ENCODE data around the gene PGA5.
"Not testable (repeated sequence)": the region's sequence is repeated elsewhere in the genome, so short reads cannot be mapped to it uniquely, and the experiment has no call there.

PGA5 gene

GRCh38 chr11:61240875-61241274 lies at the start of gene PGA5:
Gene PGA5 (plus strand): TSS chr11:61241175. CDS start chr11:61241227, 52 bp downstream.
- not testable (repeated sequence) for H3K79me2 ChIP-seq (ENCODE audit: control insufficient read depth, insufficient read depth, low read length, unreplicated experiment); H3K27ac ChIP-seq (ENCODE audit: low read depth, low read length)

GRCh38 chr11:61193596-61193995 lies 47.4 kb upstream of the PGA5 start:
- Histone ChIP-seq H3K36me3 (ENCODE audit: insufficient read depth, low read length) (no peaks in the 10 kb centered on the region), H3K79me2 (ENCODE audit: control insufficient read depth, insufficient read depth, low read length, unreplicated experiment) (no peaks in the 10 kb centered on the region)

More at GRCh38 chr11:61240875-61241274, at the start of gene PGA5:
- H3K36me3 ChIP-seq (ENCODE audit: insufficient read depth, low read length); H3K4me1 ChIP-seq (ENCODE audit: control insufficient read depth, insufficient read depth, low read length, unreplicated experiment); H2AFZ ChIP-seq (ENCODE audit: low read length, unreplicated experiment); H3K4me3 ChIP-seq (ENCODE audit: low read depth, low read length); H3K27me3 ChIP-seq (ENCODE audit: insufficient read depth, low read length): not testable (repeated sequence)

GRCh38 chr11:61194169-61194671 lies 46.8 kb upstream of the PGA5 start:
- H3K27me3 ChIP-seq (ENCODE audit: insufficient read depth, low read length) = peaks cover 50% of the 10 kb centered on the region
- H3K4me3 ChIP-seq (ENCODE audit: low read depth, low read length) = no peak overlapping the region
- no peaks in the 10 kb centered on the region for H3K36me3 ChIP-seq (ENCODE audit: insufficient read depth, low read length)
- H3K79me2 ChIP-seq (ENCODE audit: control insufficient read depth, insufficient read depth, low read length, unreplicated experiment) = no peaks in the 10 kb centered on the region
- no peaks in the 10 kb centered on the region for H3K4me1 ChIP-seq (ENCODE audit: control insufficient read depth, insufficient read depth, low read length, unreplicated experiment)
- H2AFZ ChIP-seq (ENCODE audit: low read length, unreplicated experiment) = no peak overlapping the region
- H3K27ac ChIP-seq (ENCODE audit: low read depth, low read length) = no peak overlapping the region

More at GRCh38 chr11:61193596-61193995, 47.4 kb upstream of the PGA5 start:
- Histone ChIP-seq H3K4me1 (ENCODE audit: control insufficient read depth, insufficient read depth, low read length, unreplicated experiment) (no peaks in the 10 kb centered on the region), H3K4me3 (ENCODE audit: low read depth, low read length) (no peak overlapping the region), H3K27ac (ENCODE audit: low read depth, low read length) (no peak overlapping the region), H3K27me3 (ENCODE audit: insufficient read depth, low read length) (peaks cover 43% of the 10 kb centered on the region), H2AFZ (ENCODE audit: low read length, unreplicated experiment) (no peak overlapping the region)

- Histone ChIP-seq H3K27me3 (ENCODE audit: insufficient read depth, low read length) (peaks cover 53% of the 10 kb centered on the region), H2AFZ (ENCODE audit: low read length, unreplicated experiment) (no peak overlapping the region), H3K4me1 (ENCODE audit: control insufficient read depth, insufficient read depth, low read length, unreplicated experiment) (no peaks in the 10 kb centered on the region), H3K27ac (ENCODE audit: low read depth, low read length) (no peak overlapping the region), H3K36me3 (ENCODE audit: insufficient read depth, low read length) (no peaks in the 10 kb centered on the region), H3K4me3 (ENCODE audit: low read depth, low read length) (no peak overlapping the region), H3K79me2 (ENCODE audit: control insufficient read depth, insufficient read depth, low read length, unreplicated experiment) (no peaks in the 10 kb centered on the region)
These were observed 45.8 kb upstream of the PGA5 start for GRCh38 chr11:61194981-61195695.

- no peaks in the 10 kb centered on the region for H3K4me1 ChIP-seq (ENCODE audit: control insufficient read depth, insufficient read depth, low read length, unreplicated experiment)
- no peak overlapping the region for H2AFZ ChIP-seq (ENCODE audit: low read length, unreplicated experiment)
- no peaks in the 10 kb centered on the region for H3K79me2 ChIP-seq (ENCODE audit: control insufficient read depth, insufficient read depth, low read length, unreplicated experiment)
- H3K27me3 ChIP-seq (ENCODE audit: insufficient read depth, low read length) = peaks cover 53% of the 10 kb centered on the region
- no peaks in the 10 kb centered on the region for H3K36me3 ChIP-seq (ENCODE audit: insufficient read depth, low read length)
- H3K4me3 ChIP-seq (ENCODE audit: low read depth, low read length) = no peak overlapping the region
- H3K27ac ChIP-seq (ENCODE audit: low read depth, low read length) = no peak overlapping the region
These were observed 45.3 kb upstream of the PGA5 start for GRCh38 chr11:61195719-61196118.

GRCh38 chr11:61198361-61198760 lies 42.6 kb upstream of the PGA5 start:
- no peaks in the 10 kb centered on the region for H3K4me1 ChIP-seq (ENCODE audit: control insufficient read depth, insufficient read depth, low read length, unreplicated experiment)
- no peaks in the 10 kb centered on the region for H3K79me2 ChIP-seq (ENCODE audit: control insufficient read depth, insufficient read depth, low read length, unreplicated experiment)
- H2AFZ ChIP-seq (ENCODE audit: low read length, unreplicated experiment) = no peak overlapping the region
- no peaks in the 10 kb centered on the region for H3K36me3 ChIP-seq (ENCODE audit: insufficient read depth, low read length)
- H3K27me3 ChIP-seq (ENCODE audit: insufficient read depth, low read length) = peaks cover 57% of the 10 kb centered on the region
- H3K4me3 ChIP-seq (ENCODE audit: low read depth, low read length) = no peak overlapping the region
- H3K27ac ChIP-seq (ENCODE audit: low read depth, low read length) = no peak overlapping the region

- Histone ChIP-seq H3K4me1 (ENCODE audit: control insufficient read depth, insufficient read depth, low read length, unreplicated experiment) (no peaks in the 10 kb centered on the region), H3K79me2 (ENCODE audit: control insufficient read depth, insufficient read depth, low read length, unreplicated experiment) (no peaks in the 10 kb centered on the region), H3K36me3 (ENCODE audit: insufficient read depth, low read length) (no peaks in the 10 kb centered on the region), H2AFZ (ENCODE audit: low read length, unreplicated experiment) (no peak overlapping the region), H3K27ac (ENCODE audit: low read depth, low read length) (no peak overlapping the region), H3K27me3 (ENCODE audit: insufficient read depth, low read length) (peaks cover 57% of the 10 kb centered on the region), H3K4me3 (ENCODE audit: low read depth, low read length) (no peak overlapping the region)
These were observed 41.9 kb upstream of the PGA5 start for GRCh38 chr11:61198948-61199523.

- no peak overlapping the region for H3K4me3 ChIP-seq (ENCODE audit: low read depth, low read length)
- H3K27ac ChIP-seq (ENCODE audit: low read depth, low read length) = no peak overlapping the region
- no peaks in the 10 kb centered on the region for H3K79me2 ChIP-seq (ENCODE audit: control insufficient read depth, insufficient read depth, low read length, unreplicated experiment)
- H3K36me3 ChIP-seq (ENCODE audit: insufficient read depth, low read length) = no peaks in the 10 kb centered on the region
- H3K4me1 ChIP-seq (ENCODE audit: control insufficient read depth, insufficient read depth, low read length, unreplicated experiment) = no peaks in the 10 kb centered on the region
- no peak overlapping the region for H2AFZ ChIP-seq (ENCODE audit: low read length, unreplicated experiment)
- peaks cover 46% of the 10 kb centered on the region for H3K27me3 ChIP-seq (ENCODE audit: insufficient read depth, low read length)
These were observed 39.5 kb upstream of the PGA5 start for GRCh38 chr11:61201476-61201875.

- H3K27me3 ChIP-seq (ENCODE audit: insufficient read depth, low read length) = peaks cover 34% of the 10 kb centered on the region
- not testable (repeated sequence) for H2AFZ ChIP-seq (ENCODE audit: low read length, unreplicated experiment); H3K27ac ChIP-seq (ENCODE audit: low read depth, low read length); H3K36me3 ChIP-seq (ENCODE audit: insufficient read depth, low read length); H3K4me1 ChIP-seq (ENCODE audit: control insufficient read depth, insufficient read depth, low read length, unreplicated experiment); H3K4me3 ChIP-seq (ENCODE audit: low read depth, low read length); H3K79me2 ChIP-seq (ENCODE audit: control insufficient read depth, insufficient read depth, low read length, unreplicated experiment)
These were observed 37.8 kb upstream of the PGA5 start, which contains the start of gene PGA3 for GRCh38 chr11:61202950-61203746. Gene PGA3 (plus strand): TSS chr11:61203515. CDS start chr11:61203565, 50 bp downstream.

- H3K36me3 ChIP-seq (ENCODE audit: insufficient read depth, low read length); H2AFZ ChIP-seq (ENCODE audit: low read length, unreplicated experiment); H3K27ac ChIP-seq (ENCODE audit: low read depth, low read length); H3K4me3 ChIP-seq (ENCODE audit: low read depth, low read length); H3K4me1 ChIP-seq (ENCODE audit: control insufficient read depth, insufficient read depth, low read length, unreplicated experiment); H3K79me2 ChIP-seq (ENCODE audit: control insufficient read depth, insufficient read depth, low read length, unreplicated experiment): not testable (repeated sequence)
- H3K27me3 ChIP-seq (ENCODE audit: insufficient read depth, low read length) = peaks cover 26% of the 10 kb centered on the region
These were observed 37.1 kb upstream of the PGA5 start for GRCh38 chr11:61203873-61204272.

Data from ACC112 (cell line).